Activated T-helper 1 cell treated with anti-CD3 and anti-CD28 coated beads, Interleukin-12 subunit alpha, Interleukin-12 subunit beta, Interleukin-2, Interleukin-4 antibody, amounts not matched to agents 30 ng/mL and 10 ng/mL and 1 ng/mL, durations not matched to agents 14 hours and 24 hours and 36 hours (primary cell): ENCODE results near the gene PPP2R2D. TPM values are rescaled to one million over a fixed set of nuclear protein-coding genes. Genes with fewer than 3 reads are reported as not detected.

Experiments
- DNase-seq: peaks from one replicate; pipeline ENCODE4 v3.0.0; 2021; ENCODE audit warnings: low spot score
- H3K27ac Mint-ChIP-seq: one replicate; pipeline ENCODE4 v1.8.0; 2021; ENCODE audit warnings: mild to moderate bottlenecking, mixed read lengths
- H3K27me3 Mint-ChIP-seq: one replicate; pipeline ENCODE4 v1.8.0; 2022; ENCODE audit warnings: mild to moderate bottlenecking, moderate library complexity, mixed read lengths; ENCODE audit not compliant: insufficient read depth
- H3K36me3 Mint-ChIP-seq: one replicate; pipeline ENCODE4 v1.8.0; 2021; ENCODE audit warnings: low read depth, mixed read lengths
- H3K4me1 Mint-ChIP-seq: one replicate; pipeline ENCODE4 v1.8.0; 2021; ENCODE audit warnings: low read depth, mixed read lengths
- H3K4me3 Mint-ChIP-seq: one replicate; pipeline ENCODE4 v1.8.0; 2021; ENCODE audit warnings: mild to moderate bottlenecking, moderate library complexity, mixed read lengths
- H3K9me3 Mint-ChIP-seq: one replicate; pipeline ENCODE4 v1.8.0; 2021; ENCODE audit warnings: mixed read lengths
- intact Hi-C: fragments of 100-400 bp; cut with micrococcal nuclease; formaldehyde crosslinking; loops from one replicate; pipeline ENCODE4 v1.15.1; 2024
- total RNA-seq: library from RNA; stranded (reverse); gene quantifications from 2 replicates; pipeline ENCODE4 v1.2.3, GENCODE V29; 2022

The PPP2R2D gene
- total RNA-seq, 1 donor from 2014 or later: 37.6 TPM

GRCh38 chr10:132004052-132004451 lies 103.2 kb downstream of the PPP2R2D start:
- H3K27ac Mint-ChIP-seq: no peak overlapping the region
- DNase-seq: no peak
- H3K36me3 Mint-ChIP-seq: no peaks in the 10 kb centered on the region
- intact Hi-C loops: no loop called here
- H3K4me1 Mint-ChIP-seq: no peaks in the 10 kb centered on the region
- peaks cover 10% of the 10 kb centered on the region for H3K9me3 Mint-ChIP-seq
- H3K27me3 Mint-ChIP-seq: peaks cover 14% of the 10 kb centered on the region
- no peak overlapping the region for H3K4me3 Mint-ChIP-seq

GRCh38 chr10:132005147-132005546 lies 104.3 kb downstream of the PPP2R2D start:
- no peak for DNase-seq
- peaks cover 20% of the 10 kb centered on the region for H3K27me3 Mint-ChIP-seq
- no peak overlapping the region for H3K4me3 Mint-ChIP-seq
- H3K36me3 Mint-ChIP-seq: no peaks in the 10 kb centered on the region
- intact Hi-C loops: no loop called here
- H3K27ac Mint-ChIP-seq: no peak overlapping the region
- peaks cover 10% of the 10 kb centered on the region for H3K9me3 Mint-ChIP-seq
- no peaks in the 10 kb centered on the region for H3K4me1 Mint-ChIP-seq

GRCh38 chr10:132006966-132007365 lies 106.2 kb downstream of the PPP2R2D start:
- intact Hi-C loops: no loop called here
- no peak for DNase-seq
- peaks cover 28% of the 10 kb centered on the region for H3K27me3 Mint-ChIP-seq
- H3K27ac Mint-ChIP-seq: no peak overlapping the region
- H3K36me3 Mint-ChIP-seq: no peaks in the 10 kb centered on the region
- no peaks in the 10 kb centered on the region for H3K4me1 Mint-ChIP-seq
- H3K4me3 Mint-ChIP-seq: no peak overlapping the region
- peaks cover 10% of the 10 kb centered on the region for H3K9me3 Mint-ChIP-seq

- peaks cover 10% of the 10 kb centered on the region for H3K9me3 Mint-ChIP-seq
- peaks cover 25% of the 10 kb centered on the region for H3K27me3 Mint-ChIP-seq
- no peaks in the 10 kb centered on the region for H3K36me3 Mint-ChIP-seq
- H3K4me1 Mint-ChIP-seq: no peaks in the 10 kb centered on the region
- DNase-seq: no peak
- H3K4me3 Mint-ChIP-seq: no peak overlapping the region
- H3K27ac Mint-ChIP-seq: no peak overlapping the region
- intact Hi-C loops: no loop called here
Measured at GRCh38 chr10:132007681-132008080, 106.9 kb downstream of the PPP2R2D start.

Other genes with a start within 250 kb of the PPP2R2D start
- gene BNIP3, start 80.9 kb downstream of the PPP2R2D start, total RNA-seq: 43.0 and 48.9 TPM in 2 replicates
- 1.1 and 1.3 TPM in 2 replicates for gene JAKMIP3, start 164.9 kb downstream of the PPP2R2D start, total RNA-seq